GM23338 (cell line): ENCODE data around the gene MAGI1.

Experiments used
- CREB1 ChIP-seq: fragments of 250-450 bp; sonication (Bioruptor Pico); IDR thresholded peaks from 2 replicates; pipeline ENCODE4 v1.5.0; 2020; ENCODE audit warnings: low read depth, mild to moderate bottlenecking, moderate library complexity
- CTCF ChIP-seq, 2 experiments: fragments of 200-600 bp in 1 of 2; sonication (generic) in 1 of 2; conservative IDR thresholded peaks; 2 replicates each; pipeline versions ENCODE4 v1.5.1 to v1.6.1; 2016 to 2017; ENCODE audit warnings: antibody characterized with exemption in 2 of 2, low read depth in 2 of 2, mild to moderate bottlenecking in 2 of 2, moderate library complexity in 1 of 2
- EZH2 ChIP-seq: fragments of 200-600 bp; sonication (generic); IDR thresholded peaks from one replicate; pipeline ENCODE4 v1.8.0; 2017; ENCODE audit warnings: antibody characterized with exemption, mild to moderate bottlenecking, low read depth; ENCODE audit not compliant: unreplicated experiment
- EZH2phosphoT487 ChIP-seq: fragments of 200-600 bp; sonication (generic); IDR thresholded peaks from one replicate; pipeline ENCODE4 v1.8.1; 2018; ENCODE audit warnings: antibody characterized with exemption; ENCODE audit not compliant: unreplicated experiment
- POLR2AphosphoS5 ChIP-seq: IDR thresholded peaks from 2 replicates; pipeline ENCODE4 v1.6.1; 2016; ENCODE audit warnings: antibody characterized with exemption, low read depth
- REST ChIP-seq: IDR thresholded peaks from one replicate; pipeline ENCODE4 v1.6.1; 2018; ENCODE audit warnings: antibody characterized with exemption; ENCODE audit not compliant: unreplicated experiment
- STAT1 ChIP-seq: IDR thresholded peaks from one replicate; pipeline ENCODE4 v1.6.1; 2016; ENCODE audit warnings: antibody characterized with exemption; ENCODE audit not compliant: unreplicated experiment
- ZNF114 ChIP-seq: fragments of 250-450 bp; sonication (Bioruptor Pico); IDR thresholded peaks from 2 replicates; pipeline ENCODE4 v1.5.0; 2020; ENCODE audit warnings: mild to moderate bottlenecking, moderate library complexity
- ZNF331 ChIP-seq: fragments of 250-450 bp; sonication (Bioruptor Pico); IDR thresholded peaks from 2 replicates; pipeline ENCODE4 v1.5.0; 2020; ENCODE audit warnings: low read depth, mild to moderate bottlenecking, moderate library complexity

- TF ChIP-seq EZH2 (no peak), CTCF (conservative IDR thresholded peaks at IDR 0.05; ENCODE audit: low read depth in 2 of 2) (no peak), POLR2AphosphoS5 (no peak), REST (no peak), EZH2phosphoT487 (no peak), CREB1 (CRISPR knock-in tag) (no peak), ZNF331 (CRISPR knock-in tag) (no peak), ZNF114 (CRISPR knock-in tag) (no peak), STAT1 (no peak)
Measured at GRCh38 chr3:65635657-65636056, 403.1 kb downstream of the MAGI1 start.
